Tibial nerve (tissue), 3 donors: Measurements from ENCODE around the gene EXOC4.

Experiments
- POLR2A ChIP-seq, 2 donors: fragments of 450-650 bp; IDR thresholded peaks; one replicate each; pipeline ENCODE4 v1.6.1; 2017; ENCODE audit warnings: antibody characterized with exemption in 2 of 2, mild to moderate bottlenecking in 2 of 2, moderate library complexity in 2 of 2
- TF ChIP-seq, protein P1 (sequence below), 5 experiments: fragments of 200-600 bp in 3 of 5; fragments of 450-650 bp in 2 of 5; sonication (generic) in 3 of 5; IDR thresholded peaks; one replicate each; pipeline ENCODE4 v1.5.1; 2016 to 2019; ENCODE audit warnings: antibody characterized with exemption in 5 of 5, mild to moderate bottlenecking in 3 of 5, moderate library complexity in 2 of 5

DNA sequence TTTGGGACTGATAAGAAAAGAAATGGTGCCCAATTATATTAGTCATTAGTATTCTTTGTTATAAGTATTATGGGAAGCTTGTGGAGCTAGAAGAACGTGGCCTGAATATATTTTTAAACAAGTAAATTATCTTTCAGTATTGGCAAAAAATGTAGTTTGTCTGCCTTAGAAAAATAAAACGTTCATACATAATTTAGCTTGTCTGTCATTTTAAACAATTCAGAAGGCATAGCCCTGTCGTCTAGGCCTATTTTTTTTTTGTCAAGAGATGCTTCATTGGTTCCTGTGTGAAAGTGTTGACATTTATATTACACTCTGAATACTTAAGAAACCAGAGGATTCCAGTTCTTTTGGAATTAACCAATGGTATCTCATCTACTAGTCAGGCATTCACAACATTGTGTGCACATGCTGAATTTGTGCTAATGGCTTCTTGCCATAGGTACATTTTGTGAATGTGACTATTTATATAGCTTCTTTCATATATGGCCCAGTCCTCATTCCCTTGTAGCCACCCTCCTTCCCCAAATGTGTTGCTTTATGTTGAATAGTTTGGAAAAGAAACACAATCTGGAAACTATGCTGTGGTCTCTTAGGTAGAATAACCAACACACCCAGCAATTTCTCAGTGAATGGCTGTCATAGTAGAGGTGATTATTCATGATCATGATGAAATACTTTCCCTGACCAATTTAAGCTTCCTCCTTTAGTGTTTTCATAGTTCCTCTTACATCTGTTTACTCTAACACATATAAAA, 435.8 kb downstream of the EXOC4 start:
- TF ChIP-seq, protein P1, sequence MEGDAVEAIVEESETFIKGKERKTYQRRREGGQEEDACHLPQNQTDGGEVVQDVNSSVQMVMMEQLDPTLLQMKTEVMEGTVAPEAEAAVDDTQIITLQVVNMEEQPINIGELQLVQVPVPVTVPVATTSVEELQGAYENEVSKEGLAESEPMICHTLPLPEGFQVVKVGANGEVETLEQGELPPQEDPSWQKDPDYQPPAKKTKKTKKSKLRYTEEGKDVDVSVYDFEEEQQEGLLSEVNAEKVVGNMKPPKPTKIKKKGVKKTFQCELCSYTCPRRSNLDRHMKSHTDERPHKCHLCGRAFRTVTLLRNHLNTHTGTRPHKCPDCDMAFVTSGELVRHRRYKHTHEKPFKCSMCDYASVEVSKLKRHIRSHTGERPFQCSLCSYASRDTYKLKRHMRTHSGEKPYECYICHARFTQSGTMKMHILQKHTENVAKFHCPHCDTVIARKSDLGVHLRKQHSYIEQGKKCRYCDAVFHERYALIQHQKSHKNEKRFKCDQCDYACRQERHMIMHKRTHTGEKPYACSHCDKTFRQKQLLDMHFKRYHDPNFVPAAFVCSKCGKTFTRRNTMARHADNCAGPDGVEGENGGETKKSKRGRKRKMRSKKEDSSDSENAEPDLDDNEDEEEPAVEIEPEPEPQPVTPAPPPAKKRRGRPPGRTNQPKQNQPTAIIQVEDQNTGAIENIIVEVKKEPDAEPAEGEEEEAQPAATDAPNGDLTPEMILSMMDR (IDR thresholded peaks at IDR 0.05), result no peak
- no peak for TF ChIP-seq POLR2A (IDR thresholded peaks at IDR 0.05)
